NCI-H2171 treated with DMSO at 0.1 percent for 48 hours (cell line): ENCODE data around the gene POLD1.
"Not testable (repeated sequence)": the region's sequence is repeated elsewhere in the genome, so short reads cannot be mapped to it uniquely, and the experiment has no call there.

Experiments
- DNase-seq: peaks from one replicate; lab custom pipeline; 2025; lab: John Stamatoyannopoulos, UW

Gene POLD1

DNA sequence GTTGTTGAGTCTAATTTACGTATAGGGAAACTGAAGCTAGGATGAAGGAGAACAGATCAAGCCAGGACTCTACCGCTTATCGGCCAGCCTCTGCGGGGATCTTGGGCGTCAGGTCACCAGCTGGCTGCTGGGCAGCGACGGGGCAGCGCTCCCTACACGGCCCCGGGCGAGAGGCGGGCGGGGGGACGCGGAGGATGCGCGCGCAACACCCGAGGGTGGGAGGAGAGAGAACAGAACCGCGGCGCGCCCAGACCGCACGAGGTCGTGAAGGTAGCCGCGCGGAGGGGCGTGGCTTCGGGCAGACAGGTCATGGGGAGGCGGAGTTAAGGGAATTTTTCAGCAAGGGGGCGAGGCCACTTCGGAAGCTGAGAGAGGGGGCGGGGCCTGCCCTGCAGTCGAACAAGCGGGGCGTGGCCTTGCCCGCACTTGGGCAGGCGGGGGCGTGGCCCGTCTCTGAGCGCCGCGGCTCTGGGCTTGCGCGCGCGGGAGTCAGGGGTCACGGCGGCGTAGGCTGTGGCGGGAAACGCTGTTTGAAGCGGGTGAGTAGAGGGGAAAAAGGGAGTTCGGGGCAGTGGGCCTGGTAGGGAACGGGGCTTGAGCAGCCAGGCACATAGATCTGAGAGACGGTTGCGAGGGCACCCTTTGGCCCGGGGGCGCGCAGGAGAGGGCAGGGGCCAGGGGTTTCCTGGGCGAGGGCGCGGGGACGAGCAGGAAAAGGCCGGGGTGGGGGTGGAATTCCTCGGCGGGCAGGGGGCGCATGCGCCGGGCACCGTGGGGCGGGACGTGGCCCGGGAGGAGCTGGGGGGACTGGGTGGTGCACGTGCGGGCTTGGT, at the start of gene POLD1:
Gene POLD1 (plus strand): TSS at position 496 of the 833 bp plus-strand sequence. CDS start 14,505 bp downstream, outside the sequence.
- peak; percentile 97 for DNase-seq

DNA sequence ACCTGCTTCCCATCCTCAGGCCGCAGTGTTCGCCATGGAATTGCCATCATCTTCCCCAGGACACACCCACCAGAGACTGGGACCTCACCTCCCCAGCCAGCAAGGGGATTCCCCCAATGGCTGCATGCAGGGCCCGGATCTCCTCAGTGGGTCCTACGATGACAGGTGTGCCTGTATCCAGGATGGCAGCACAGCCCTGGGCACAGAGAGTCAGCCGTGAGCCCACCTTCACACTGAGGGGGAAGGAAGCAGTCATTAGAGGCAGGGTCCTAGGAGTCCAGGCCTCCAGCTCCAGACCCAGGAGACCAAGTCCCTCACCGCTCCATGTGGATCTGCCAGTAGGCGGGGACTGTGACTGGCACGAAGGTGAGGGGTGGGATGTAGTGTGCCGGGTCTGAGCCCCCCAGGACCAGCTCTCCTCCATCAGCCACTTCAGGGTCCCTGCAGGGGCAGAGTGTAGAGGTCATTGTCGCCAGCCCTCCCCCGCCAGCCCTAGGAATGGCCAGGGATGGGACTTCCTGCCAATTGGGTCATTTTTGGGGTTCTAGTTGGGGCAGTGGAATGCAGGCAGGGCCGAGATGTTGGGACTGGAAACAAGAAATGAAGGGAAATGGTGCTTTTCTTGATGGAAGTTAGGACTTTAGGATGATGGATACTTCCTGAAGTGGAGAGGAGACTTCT, 49.3 kb upstream of the POLD1 start:
- DNase-seq: no peak

DNA sequence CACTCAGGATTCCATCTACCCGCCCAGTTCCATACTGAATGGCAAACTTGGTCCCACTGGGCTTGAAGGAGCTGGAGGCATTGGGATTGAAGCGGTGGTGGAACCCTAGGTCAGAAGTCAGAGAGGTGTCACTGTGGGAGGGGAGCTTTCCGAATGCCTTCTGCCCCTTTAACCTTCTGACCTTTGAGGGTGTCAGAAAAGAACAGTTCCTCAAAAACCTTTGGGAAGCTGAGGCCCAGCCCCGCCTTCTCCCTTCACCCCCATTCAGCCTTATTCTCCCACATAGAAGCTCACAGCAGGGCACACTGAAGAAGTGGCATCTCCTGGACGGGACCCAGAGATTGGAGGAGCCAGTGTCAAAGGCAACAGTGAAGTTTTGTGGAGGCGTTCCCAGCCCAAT, 47.1 kb upstream of the POLD1 start:
- not testable (repeated sequence) for DNase-seq

DNA sequence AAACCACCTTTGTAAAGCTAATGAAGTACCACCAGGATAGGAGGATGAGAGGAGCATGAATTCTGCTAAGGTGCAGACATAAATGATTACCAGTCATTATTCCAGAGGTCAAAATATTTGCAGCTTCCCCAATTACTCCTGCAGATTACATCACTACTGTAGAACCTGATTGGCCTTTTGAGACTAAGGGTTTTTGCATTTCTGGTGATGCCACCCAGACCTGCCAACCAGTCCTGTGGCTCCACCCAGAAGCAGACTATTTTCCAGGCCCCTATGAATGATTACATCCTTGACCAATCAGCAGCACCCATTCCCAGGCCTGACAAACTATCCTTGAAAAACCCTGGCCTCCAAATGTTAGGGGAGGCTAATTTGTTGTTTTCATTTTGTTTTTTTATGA, 43.8 kb upstream of the POLD1 start:
- no peak for DNase-seq

DNA sequence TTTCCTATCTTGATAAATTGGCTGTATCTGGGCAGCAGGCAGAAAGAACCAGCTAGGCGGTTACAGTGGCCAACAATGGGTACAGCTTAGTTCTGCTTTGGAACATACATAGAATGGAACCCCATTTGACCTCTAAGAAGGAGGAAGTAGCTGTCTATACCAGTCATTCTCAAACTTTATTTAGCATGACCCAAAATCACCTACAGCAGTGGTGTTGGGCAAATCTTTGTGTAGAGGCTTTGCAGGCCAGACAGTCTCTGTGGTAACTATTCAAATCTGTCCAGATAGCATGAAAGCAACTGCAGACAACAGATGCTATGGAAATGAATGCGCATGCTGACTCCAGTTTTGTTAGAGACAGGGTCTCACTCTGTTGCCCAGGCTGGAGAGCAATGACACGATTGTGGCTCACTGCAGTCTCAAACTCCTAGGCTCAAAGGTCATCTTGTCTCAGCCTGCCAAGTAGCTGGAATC, 43.0 kb upstream of the POLD1 start:
- DNase-seq: no peak

DNA sequence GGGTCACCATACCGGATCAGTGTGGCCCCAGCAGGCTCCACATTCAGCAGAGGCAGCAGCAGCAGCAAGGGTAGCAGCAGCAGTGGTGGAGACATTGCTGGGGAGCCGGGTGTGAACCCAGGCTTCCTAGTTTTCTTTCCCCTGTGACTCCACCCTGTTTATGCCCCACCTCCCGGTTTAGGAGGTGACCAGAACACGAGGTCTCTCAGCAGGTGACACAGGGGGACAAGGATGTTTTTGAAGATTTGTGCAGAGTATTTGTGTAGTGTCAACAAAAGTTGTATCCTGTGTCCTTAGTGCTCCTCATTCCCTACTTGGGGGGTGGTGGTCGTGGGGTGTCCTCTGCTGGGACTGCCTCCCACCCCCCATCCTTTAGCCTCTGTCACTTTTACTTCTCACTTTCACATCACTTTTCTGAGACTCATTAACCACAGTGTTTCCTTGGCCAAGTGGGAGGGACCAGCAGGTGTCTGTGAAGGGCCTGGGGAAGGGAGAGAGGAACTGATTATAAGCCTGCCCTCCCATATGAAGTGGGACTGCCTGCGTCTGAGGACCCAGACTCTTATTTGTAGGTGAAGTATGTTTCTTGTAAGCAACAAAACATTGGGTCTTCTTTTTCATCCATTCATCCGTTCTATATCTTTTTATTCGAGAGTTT, 39.4 kb upstream of the POLD1 start:
- no peak for DNase-seq

DNA sequence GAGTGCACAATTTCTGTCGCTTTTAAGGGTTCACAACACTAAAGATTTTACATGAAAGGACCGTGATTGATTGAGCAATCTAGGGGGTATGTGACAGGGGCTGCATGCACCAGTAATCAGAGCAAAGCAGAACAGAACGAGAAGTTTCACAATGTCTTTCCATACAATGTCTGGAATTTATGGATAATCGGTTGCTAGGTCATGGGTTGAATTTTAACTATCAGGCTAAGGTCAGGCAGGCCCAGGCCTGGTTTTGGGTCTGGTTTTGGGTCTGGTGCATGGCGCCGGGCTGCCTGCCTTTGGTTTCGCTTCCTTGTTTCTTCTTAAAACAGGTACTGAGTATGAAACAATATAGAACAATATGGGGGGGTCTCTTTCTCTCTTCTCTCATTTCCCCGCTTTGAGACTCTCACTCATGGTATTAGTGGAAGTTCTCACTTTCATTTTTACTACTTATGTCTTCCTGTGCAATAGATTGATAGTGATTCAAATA, 37.0 kb upstream of the POLD1 start:
- DNase-seq: not testable (repeated sequence)

DNA sequence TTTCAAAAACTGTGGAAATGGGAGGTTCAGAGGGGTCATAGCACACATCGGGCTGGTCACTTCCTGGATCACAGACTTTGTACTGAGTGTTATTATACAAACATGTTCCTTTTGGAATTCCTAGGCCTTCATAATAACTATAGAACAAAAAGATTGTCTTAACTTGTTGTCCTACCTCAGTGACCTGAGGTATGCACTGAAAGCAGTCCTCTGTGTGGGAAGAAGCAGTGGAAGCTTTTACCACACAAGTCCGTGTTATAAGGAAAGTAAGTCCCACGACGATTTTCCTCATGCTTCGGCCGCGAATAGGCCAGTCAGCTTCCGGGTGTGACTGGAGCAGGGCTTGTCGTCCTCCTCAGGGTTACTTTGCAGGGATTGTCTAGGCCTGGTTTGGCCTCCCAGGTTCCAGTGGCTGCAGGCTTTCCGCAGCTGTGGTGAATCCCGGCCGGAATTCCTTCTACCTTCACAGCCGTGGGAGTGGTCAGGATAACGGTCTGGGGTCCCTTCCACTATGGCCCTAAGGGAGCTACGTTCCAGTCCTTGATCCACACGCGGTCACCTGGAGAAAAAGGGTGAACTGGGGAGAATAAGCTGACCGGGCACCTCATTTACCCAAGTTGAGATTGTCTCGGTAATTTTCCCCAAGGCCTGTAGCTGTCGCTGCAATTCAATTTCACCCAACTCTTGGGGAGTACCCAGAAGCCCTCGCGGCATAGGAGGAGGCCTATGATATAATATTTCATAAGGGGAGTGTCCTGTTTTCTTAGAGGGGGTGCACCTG, 34.7 kb upstream of the POLD1 start:
- no peak for DNase-seq

DNA sequence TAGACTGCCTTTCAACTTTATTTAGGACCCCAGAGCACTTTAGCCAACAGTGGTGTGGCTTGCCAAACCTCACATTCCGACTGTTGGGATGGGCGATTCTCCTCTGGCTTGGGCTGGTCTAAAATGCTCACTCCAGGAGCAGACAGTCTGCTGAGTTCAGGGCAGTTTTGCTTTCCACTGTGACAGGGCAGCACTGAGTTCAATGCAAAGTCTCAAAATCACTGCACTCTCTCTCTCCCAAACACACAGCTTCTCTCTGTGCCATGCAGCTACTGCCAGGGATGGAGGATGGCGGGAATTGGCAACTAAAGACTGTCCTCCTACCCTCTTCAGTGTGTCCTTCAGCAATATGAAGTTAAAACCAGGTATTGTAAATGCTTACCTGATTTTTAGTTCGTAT, 31.9 kb upstream of the POLD1 start:
- no peak for DNase-seq

DNA sequence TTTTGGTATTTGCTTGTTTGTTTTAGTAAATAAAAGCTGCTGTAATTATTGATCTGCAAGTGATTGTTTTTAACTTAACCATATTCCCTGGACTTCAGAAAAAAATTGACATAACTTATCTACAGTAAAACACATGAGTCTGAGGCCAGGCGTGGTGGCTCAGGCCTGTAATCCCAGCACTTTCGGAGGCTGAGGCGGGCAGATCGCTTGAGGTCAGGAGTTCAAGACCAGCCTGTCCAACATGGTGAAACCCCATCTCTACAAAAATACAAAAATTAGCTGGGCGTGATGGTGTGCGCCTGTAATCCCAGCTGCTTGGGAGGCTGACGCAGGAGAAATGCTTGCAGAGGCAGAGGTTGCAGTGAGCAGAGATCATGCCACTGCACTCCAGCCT, 30.7 kb upstream of the POLD1 start:
- not testable (repeated sequence) for DNase-seq

DNA sequence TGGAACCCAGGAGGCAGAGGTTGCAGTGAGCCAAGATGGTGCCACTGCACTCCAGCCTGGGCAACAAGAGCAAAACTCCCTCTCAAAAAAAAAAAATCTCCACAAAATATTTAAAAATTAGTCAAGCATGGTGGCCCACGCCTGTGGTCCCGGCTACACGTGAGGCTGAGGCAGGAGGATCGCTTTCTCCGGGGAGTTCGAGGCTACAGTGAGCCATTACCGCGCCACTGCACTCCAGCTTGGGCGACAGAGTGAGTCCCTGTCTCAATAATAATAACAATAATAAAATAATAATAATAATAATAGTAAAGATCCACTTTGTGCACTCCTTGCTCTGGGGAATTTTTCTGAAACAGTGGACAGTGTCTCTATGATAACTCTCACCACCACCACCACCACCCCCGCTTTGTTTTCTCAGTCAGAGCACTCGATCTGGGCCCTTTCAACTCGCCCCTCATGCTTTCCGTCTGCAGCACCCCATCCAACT, 27.4 kb upstream of the POLD1 start:
- DNase-seq: no peak

DNA sequence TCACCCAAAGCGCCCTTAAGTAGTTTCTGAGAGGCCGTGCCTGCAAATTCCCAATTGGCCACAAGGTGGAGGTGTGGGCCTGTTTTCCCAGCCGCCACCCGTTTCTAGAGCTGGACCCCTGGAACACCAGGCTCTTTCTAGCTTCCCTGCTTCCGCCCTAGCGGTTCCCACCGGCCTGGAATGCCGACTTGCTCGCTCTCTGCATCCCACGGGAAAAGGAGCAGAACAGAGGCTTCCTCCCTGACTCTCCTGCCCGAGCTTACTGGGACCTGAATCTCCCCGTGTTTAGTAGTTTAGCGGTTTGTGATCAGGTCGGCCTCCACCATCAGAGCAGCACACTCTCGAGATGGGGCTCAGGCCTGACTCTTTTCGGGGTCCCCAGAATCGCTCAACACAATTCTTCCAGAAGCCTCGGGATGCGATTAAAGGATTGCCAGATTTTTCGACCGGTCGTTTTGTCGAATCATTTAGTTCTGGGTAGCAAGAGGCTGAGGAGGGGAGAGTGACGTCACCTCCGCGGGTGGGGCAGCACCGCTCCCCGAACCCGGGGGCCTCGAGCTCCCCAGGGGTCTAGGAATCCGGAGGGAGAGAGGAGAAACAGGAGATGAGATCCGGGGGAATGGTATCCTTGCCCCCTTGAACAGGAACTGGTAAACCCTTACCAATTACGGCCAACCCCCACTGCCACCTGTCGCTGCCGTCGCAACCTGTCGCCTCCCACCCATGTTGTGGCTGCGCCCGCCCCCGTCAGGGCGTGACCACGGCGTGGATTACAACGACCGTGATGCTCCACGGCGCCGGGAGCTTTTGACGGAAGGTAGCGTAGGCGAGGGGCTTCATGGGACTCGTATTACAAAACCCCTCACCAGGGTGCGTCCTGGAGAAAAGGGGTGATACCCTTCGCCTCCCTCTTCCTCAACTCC, 26.7 kb upstream of the POLD1 start:
- peak; percentile 83 for DNase-seq

DNA sequence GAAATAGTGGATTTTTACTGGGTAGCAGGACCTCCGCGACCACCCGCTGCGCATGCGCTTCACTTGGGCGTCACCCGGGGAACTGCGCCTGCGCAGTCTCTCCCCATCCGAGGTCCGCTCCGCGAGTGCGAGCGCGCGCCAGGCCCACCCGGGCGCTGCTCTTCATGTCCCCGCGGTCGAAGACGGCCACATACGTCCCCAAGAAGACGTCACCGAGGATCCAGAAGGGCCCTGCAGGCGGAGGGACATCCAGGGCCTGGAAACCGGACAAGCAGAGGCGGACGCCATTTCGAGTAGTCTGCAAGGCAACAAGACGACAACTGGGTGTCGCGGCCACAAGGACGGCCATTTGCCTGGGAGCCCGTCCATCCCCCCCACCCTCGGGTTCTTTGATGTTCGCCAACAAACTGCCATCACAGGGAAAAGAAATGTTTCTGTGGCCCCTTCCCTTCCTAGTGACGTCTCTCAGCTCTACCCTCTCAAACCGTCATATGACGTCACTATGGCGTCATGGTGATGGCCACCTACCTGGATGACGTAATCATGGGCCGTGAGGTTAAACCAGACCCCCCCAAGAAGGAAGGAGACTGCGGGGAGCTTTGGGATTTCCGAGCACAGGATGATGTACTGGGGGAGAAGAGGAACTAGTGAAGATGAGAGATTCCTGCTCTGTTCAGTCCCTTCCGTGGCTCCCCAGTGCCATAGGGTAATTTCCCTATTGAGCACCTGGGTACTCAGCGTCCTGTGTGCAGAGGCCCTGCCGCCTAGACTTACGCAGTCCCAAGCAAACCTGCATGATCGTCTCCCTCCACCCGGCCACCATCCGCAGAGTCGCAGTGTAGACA, 25.4 kb upstream of the POLD1 start:
- no peak for DNase-seq

DNA sequence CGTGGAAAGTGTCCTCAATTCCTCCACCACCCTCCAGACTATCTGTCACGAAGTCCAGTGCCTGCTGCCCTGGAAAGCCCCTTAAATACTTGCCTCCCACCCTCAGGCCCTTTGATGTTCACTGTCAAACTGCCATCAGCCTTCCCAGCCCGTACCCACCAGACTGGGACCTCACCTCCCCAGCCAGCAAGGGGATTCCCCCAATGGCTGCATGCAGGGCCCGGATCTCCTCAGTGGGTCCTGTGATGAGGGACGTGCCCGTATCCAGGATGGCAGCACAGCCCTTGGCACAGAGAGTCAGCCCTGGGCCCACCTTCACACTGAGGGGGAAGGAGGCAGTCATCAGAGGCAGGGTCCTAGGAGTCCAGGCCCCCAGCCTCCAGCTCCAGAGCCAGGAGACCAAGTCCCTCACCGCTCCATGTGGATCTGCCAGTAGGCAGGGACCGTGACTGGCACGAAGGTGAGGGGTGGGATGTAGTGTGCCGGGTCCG, 24.8 kb upstream of the POLD1 start:
- DNase-seq: no peak

DNA sequence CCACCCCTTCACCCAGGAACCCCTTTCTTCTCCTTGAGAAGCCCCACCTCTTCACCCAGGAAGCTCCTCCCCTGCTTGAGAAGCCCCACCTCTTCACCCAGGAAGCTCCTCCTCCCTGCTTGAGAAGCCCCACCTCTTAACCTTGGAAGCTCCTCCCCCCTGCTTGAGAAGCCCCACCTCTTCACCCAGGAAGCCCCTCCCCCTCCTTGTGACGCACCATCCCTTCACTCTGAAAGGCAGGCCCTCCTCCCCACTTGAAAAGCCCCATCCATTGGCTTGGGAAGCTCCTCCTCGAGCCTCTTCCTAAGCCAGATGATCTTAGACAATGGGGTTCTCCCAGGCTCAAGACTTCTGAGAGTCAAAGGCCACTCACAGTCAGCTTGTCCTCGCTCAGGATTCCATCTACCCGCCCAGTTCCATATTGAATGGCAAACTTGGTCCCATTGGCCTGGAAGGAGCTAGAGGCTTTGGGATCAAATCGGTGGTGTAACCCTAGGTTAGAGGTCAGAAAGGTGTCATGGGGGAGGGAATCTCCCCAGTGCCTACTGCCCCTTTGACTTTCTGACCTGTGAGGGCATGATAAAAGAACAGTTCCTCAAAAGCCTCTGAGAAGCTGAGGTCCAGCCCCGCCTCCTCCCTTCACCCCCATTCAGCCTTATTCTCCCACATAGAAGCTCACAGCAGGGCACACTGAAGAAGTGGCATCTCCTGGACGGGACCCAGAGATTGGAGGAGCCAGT, 22.7 kb upstream of the POLD1 start:
- DNase-seq: no peak

DNA sequence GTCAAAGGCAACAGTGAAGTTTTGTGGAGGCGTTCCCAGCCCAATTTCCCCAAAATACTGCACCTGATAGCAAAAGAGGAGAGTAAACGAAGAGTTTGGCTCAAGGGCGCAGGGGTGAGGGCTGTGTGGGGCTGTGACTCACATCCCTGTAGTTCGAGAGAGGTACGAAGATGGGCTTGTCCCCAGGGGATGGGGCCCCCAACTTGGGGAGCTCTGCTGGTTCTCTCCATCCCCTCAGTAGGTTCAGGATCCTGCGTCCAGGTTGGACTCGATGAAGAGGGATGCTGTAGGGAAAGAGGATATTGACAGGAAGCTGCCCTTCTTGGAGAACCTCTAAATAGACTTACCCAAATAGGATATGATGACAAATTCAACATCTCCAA, 22.1 kb upstream of the POLD1 start:
- DNase-seq: no peak

DNA sequence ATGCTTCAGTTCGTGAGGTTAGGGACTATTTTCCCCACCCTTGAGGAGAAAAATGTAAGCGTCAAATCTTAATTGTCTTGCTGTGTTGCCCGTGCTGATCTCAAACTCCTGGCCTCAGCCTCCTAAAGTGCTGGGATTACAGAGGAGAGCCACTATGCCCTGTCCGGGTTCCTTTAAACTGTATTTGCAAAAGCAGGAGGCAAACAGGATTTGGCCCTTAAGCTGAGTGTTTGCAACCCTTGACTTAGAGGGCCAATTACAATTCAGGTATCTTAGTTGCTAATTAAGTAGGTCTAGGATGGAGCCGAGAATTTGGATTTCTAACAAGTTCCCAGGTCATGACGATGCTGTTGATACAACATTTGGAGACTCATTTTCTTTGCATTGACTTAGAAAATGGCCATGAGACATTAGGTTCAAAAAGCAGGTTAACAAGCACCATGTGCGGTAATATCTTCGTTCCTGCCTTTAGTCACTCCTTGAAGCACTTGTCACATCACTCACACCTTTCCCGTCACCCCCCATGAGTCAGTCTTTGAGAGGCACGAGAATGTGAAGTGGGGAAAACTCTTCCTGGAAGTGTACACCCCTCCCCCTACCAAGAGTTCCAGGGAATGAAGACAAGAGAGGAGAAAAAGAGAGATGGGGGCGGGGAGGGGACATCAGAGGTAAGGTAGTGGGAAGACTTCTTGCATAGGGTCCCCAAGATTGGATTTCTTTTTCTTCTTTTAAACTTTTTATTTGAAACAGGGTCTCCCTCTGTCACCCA, 21.3 kb upstream of the POLD1 start:
- no peak for DNase-seq
